Measurements from ENCODE around the gene TALDO1. TPM values are rescaled to one million over a fixed set of nuclear protein-coding genes. Genes with fewer than 3 reads are reported as not detected.

Gene TALDO1
- total and polyA plus RNA-seq, 2 donors (not counting 1 experiment from before 2014, with no cell fraction given), result 136 to 150 TPM

DNA sequence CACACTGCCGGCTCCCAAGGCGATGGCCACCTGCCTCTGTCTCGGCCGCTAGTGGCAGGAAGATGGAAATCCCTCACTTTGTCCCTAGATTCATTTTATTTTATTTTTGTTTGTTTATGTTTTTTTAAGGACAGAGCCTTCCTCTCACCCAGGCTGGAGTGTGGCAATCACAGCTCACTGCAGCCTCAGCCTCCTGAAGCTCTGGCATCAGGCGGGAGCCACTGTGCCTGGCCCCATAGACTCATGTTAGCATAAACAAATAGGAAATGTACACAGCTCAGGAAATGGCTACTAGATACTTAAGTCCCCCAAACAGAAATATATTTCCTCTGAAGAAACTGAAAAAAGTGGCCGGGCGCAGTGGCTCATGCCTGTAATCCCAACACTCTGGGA, 48.2 kb upstream of the TALDO1 start:
- H3K4me2 ChIP-seq (ENCODE audit: extremely low read depth, insufficient read depth, low read length), result no peak overlapping the region
- no peak overlapping the region for H2AFZ ChIP-seq (ENCODE audit: low read length)
- TF ChIP-seq EZH2 (IDR thresholded peaks at IDR 0.05; ENCODE audit: low read length, missing control alignments), result no peak
- TF ChIP-seq, protein P1, sequence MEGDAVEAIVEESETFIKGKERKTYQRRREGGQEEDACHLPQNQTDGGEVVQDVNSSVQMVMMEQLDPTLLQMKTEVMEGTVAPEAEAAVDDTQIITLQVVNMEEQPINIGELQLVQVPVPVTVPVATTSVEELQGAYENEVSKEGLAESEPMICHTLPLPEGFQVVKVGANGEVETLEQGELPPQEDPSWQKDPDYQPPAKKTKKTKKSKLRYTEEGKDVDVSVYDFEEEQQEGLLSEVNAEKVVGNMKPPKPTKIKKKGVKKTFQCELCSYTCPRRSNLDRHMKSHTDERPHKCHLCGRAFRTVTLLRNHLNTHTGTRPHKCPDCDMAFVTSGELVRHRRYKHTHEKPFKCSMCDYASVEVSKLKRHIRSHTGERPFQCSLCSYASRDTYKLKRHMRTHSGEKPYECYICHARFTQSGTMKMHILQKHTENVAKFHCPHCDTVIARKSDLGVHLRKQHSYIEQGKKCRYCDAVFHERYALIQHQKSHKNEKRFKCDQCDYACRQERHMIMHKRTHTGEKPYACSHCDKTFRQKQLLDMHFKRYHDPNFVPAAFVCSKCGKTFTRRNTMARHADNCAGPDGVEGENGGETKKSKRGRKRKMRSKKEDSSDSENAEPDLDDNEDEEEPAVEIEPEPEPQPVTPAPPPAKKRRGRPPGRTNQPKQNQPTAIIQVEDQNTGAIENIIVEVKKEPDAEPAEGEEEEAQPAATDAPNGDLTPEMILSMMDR (conservative IDR thresholded peaks at IDR 0.05 in 1 of 2, IDR thresholded peaks at IDR 0.05 in 1 of 2; ENCODE audit: low read depth in 1 of 2, low read length in 2 of 2), result no peak
- no peaks in the 10 kb centered on the region for H4K20me1 ChIP-seq (ENCODE audit: control insufficient read depth, extremely low read depth, insufficient read depth, low read length)
- H3K36me3 ChIP-seq (ENCODE audit: control insufficient read depth, insufficient read depth, low read length), result peaks cover 9% of the 10 kb centered on the region
- H3K4me1 ChIP-seq (ENCODE audit: control insufficient read depth, extremely low read depth, insufficient read depth, low read length), result peaks cover 7% of the 10 kb centered on the region
- no peak overlapping the region for H3K4me3 ChIP-seq (replicated peaks in 1 of 4; ENCODE audit: control extremely low read depth in 1 of 4, insufficient read depth in 1 of 4, low read depth in 3 of 4, low read length in 4 of 4)
- H3K27ac ChIP-seq (ENCODE audit: insufficient read depth, low read length), result no peak overlapping the region
- H3K27me3 ChIP-seq (ENCODE audit: control insufficient read depth, insufficient read depth, low read length), result no peaks in the 10 kb centered on the region
- DNase-seq (ENCODE audit: low read depth in 2 of 2), result peak in 1 of 2 donors; percentile 18
- H3K79me2 ChIP-seq (ENCODE audit: control insufficient read depth, insufficient read depth, low read length), result peaks cover 11% of the 10 kb centered on the region
- no peak overlapping the region for H3K9ac ChIP-seq (ENCODE audit: insufficient read depth, low read length)
- no peaks in the 10 kb centered on the region for H3K9me3 ChIP-seq (ENCODE audit: control insufficient read depth, insufficient read depth, low read depth, low read length)

DNA sequence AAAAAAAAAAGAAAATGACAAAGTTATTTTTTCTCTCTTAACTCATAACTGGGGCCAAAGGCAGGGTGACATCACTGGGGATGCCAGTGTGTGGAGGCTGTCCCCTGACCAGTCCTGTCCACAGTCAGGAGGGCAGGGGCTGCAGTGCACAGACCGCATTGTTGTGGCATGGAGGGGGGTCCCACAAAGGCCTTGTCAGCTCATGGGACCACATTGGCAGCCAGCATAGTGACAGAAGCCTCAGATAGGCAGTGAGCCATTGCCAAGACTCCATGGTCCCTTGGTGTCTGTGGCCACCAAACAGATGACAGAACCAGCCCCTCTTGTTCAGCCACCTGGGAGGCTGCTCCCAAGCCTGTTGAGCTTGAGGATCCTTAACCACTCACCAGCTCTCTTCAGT, 47.5 kb upstream of the TALDO1 start:
- no peak overlapping the region for H3K27ac ChIP-seq (ENCODE audit: insufficient read depth, low read length)
- H3K4me3 ChIP-seq (replicated peaks in 1 of 4; ENCODE audit: control extremely low read depth in 1 of 4, insufficient read depth in 1 of 4, low read depth in 3 of 4, low read length in 4 of 4), result no peak overlapping the region
- H3K4me1 ChIP-seq (ENCODE audit: control insufficient read depth, extremely low read depth, insufficient read depth, low read length), result peaks cover 6% of the 10 kb centered on the region
- no peak for TF ChIP-seq EZH2 (IDR thresholded peaks at IDR 0.05; ENCODE audit: low read length, missing control alignments)
- TF ChIP-seq, protein P1 (conservative IDR thresholded peaks at IDR 0.05 in 1 of 2, IDR thresholded peaks at IDR 0.05 in 1 of 2; ENCODE audit: low read depth in 1 of 2, low read length in 2 of 2), result no peak
- no peaks in the 10 kb centered on the region for H3K27me3 ChIP-seq (ENCODE audit: control insufficient read depth, insufficient read depth, low read length)
- peaks cover 9% of the 10 kb centered on the region for H3K79me2 ChIP-seq (ENCODE audit: control insufficient read depth, insufficient read depth, low read length)
- H3K36me3 ChIP-seq (ENCODE audit: control insufficient read depth, insufficient read depth, low read length), result peaks cover 12% of the 10 kb centered on the region
- H4K20me1 ChIP-seq (ENCODE audit: control insufficient read depth, extremely low read depth, insufficient read depth, low read length), result no peaks in the 10 kb centered on the region
- no peak overlapping the region for H3K4me2 ChIP-seq (ENCODE audit: extremely low read depth, insufficient read depth, low read length)
- H3K9me3 ChIP-seq (ENCODE audit: control insufficient read depth, insufficient read depth, low read depth, low read length), result no peaks in the 10 kb centered on the region
- no peak overlapping the region for H3K9ac ChIP-seq (ENCODE audit: insufficient read depth, low read length)
- H2AFZ ChIP-seq (ENCODE audit: low read length), result no peak overlapping the region
- no peak for DNase-seq (ENCODE audit: low read depth in 2 of 2)

DNA sequence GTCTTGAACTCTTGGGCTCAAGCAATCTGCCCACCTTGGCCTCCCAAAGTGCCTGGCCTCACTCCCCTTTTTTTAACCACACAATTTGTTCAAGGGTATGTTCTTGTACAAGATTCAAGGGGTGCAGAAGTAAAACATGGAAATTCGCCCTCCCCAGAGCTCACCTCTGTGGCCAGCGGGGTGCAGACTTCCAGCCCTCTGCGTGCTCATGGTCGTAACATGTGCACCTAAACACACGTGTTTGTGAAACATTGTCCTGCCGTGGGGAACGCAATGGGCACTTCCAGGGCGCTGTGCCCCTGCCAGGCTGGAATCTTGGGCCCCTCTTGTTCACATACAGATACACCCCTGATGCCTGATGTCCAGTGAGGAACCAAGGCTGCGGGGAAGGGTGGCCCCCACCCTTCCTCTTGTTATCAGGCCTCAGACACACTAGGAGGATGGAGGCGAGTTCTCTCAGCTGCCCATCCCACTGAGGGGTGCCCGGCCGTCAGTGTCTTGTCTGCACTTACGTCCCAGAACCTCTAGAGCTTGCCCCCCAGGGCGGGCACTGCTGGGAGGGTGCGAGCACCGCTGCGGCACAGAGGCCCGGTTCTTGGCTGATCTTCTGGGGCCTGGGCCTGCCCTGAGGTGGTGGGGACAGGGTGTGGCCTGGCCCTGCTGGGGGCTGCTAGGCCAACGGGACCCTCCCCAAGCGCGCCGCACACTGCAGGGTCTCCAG, 45.4 kb upstream of the TALDO1 start:
- H3K9ac ChIP-seq (ENCODE audit: insufficient read depth, low read length), result no peak overlapping the region
- no peak overlapping the region for H3K27ac ChIP-seq (ENCODE audit: insufficient read depth, low read length)
- no peak overlapping the region for H3K4me3 ChIP-seq (replicated peaks in 1 of 4; ENCODE audit: control extremely low read depth in 1 of 4, insufficient read depth in 1 of 4, low read depth in 3 of 4, low read length in 4 of 4)
- no peaks in the 10 kb centered on the region for H4K20me1 ChIP-seq (ENCODE audit: control insufficient read depth, extremely low read depth, insufficient read depth, low read length)
- peaks cover 6% of the 10 kb centered on the region for H3K79me2 ChIP-seq (ENCODE audit: control insufficient read depth, insufficient read depth, low read length)
- no peak overlapping the region for H2AFZ ChIP-seq (ENCODE audit: low read length)
- H3K4me2 ChIP-seq (ENCODE audit: extremely low read depth, insufficient read depth, low read length), result no peak overlapping the region
- H3K27me3 ChIP-seq (ENCODE audit: control insufficient read depth, insufficient read depth, low read length), result no peaks in the 10 kb centered on the region
- peaks cover 14% of the 10 kb centered on the region for H3K36me3 ChIP-seq (ENCODE audit: control insufficient read depth, insufficient read depth, low read length)
- TF ChIP-seq, protein P1 (conservative IDR thresholded peaks at IDR 0.05 in 1 of 2, IDR thresholded peaks at IDR 0.05 in 1 of 2; ENCODE audit: low read depth in 1 of 2, low read length in 2 of 2), result no peak
- no peak for TF ChIP-seq EZH2 (IDR thresholded peaks at IDR 0.05; ENCODE audit: low read length, missing control alignments)
- H3K4me1 ChIP-seq (ENCODE audit: control insufficient read depth, extremely low read depth, insufficient read depth, low read length), result peaks cover 10% of the 10 kb centered on the region
- H3K9me3 ChIP-seq (ENCODE audit: control insufficient read depth, insufficient read depth, low read depth, low read length), result no peaks in the 10 kb centered on the region
- DNase-seq (ENCODE audit: low read depth in 2 of 2), result no peak
